Endodermal cell (in vitro differentiated cells): ENCODE data around the gene ULBP2. TPM values are rescaled to one million over a fixed set of nuclear protein-coding genes. Genes with fewer than 3 reads are reported as not detected.
A peak's percentile ranks its signal among the peaks of the same experiment; 100 is the strongest.

Source experiments
- DNase-seq: peaks from one replicate; pipeline ENCODE4 v3.0.0-alpha.2; 2017
- H3K27ac ChIP-seq: 2 replicates; pipeline ENCODE4 v1.5.1; 2013; ENCODE audit warnings: mild to moderate bottlenecking, low read depth, low read length, moderate library complexity
- H3K27me3 ChIP-seq: 2 replicates; pipeline ENCODE4 v1.6.1; 2013; ENCODE audit warnings: mild to moderate bottlenecking, low read length, moderate library complexity; ENCODE audit not compliant: insufficient read depth, control insufficient read depth, poor library complexity, severe bottlenecking
- H3K36me3 ChIP-seq: 2 replicates; pipeline ENCODE4 v1.7.0; 2013; ENCODE audit warnings: mild to moderate bottlenecking, low read length, moderate library complexity; ENCODE audit not compliant: control insufficient read depth, insufficient read depth
- H3K4me1 ChIP-seq: one replicate; pipeline ENCODE4 v1.7.0; 2013; ENCODE audit warnings: low read length; ENCODE audit not compliant: control insufficient read depth, insufficient read depth
- H3K4me3 ChIP-seq: 2 replicates; pipeline ENCODE4 v1.5.1; 2013; ENCODE audit warnings: mild to moderate bottlenecking, low read length, moderate library complexity
- H3K9ac ChIP-seq: 2 replicates; pipeline ENCODE4 v1.6.1; 2013; ENCODE audit warnings: mild to moderate bottlenecking, low read length, moderate library complexity; ENCODE audit not compliant: poor library complexity, severe bottlenecking; ENCODE audit errors: extremely low read depth
- H3K9me3 ChIP-seq: 2 replicates; pipeline ENCODE4 v1.6.1; 2013; ENCODE audit warnings: mild to moderate bottlenecking, low read length, moderate library complexity; ENCODE audit not compliant: control insufficient read depth
- H3K27ac Mint-ChIP-seq: 2 replicates; pipeline ENCODE4 v1.8.0; 2020; ENCODE audit warnings: mixed read lengths
- H3K27me3 Mint-ChIP-seq: 2 replicates; pipeline ENCODE4 v1.8.0; 2021; ENCODE audit warnings: mild to moderate bottlenecking, mixed read lengths; ENCODE audit not compliant: insufficient read depth
- H3K36me3 Mint-ChIP-seq: 2 replicates; pipeline ENCODE4 v1.8.0; 2020; ENCODE audit warnings: low read depth, mixed read lengths
- H3K4me1 Mint-ChIP-seq: 2 replicates; pipeline ENCODE4 v1.8.0; 2020; ENCODE audit warnings: mixed read lengths
- H3K4me3 Mint-ChIP-seq: 2 replicates; pipeline ENCODE4 v1.8.0; 2020; ENCODE audit warnings: mild to moderate bottlenecking, moderate library complexity, mixed read lengths
- H3K9me3 Mint-ChIP-seq: 2 replicates; pipeline ENCODE4 v1.8.0; 2020; ENCODE audit warnings: mild to moderate bottlenecking, mixed read lengths
- WGBS, 2 experiments: methylation state at CpG; one replicate each; pipeline versions ENCODE4 v1.1.5 to v1.1.7; 2013; ENCODE audit warnings: missing lambda C conversion rate in 2 of 2, mixed read lengths in 1 of 2; ENCODE audit not compliant: insufficient coverage in 1 of 2, insufficient read length in 1 of 2; 5-methylcytosine and 5-hydroxymethylcytosine counted together
- total RNA-seq, 2 donors: library from RNA; stranded (reverse); fragmentation: NEBNext Ultra II Directional in 1 of 2; extraction: Animal tissue kit (Norgen Biotek cat#: 25700) in 1 of 2; gene quantifications; 2 replicates in 1 of 2; 3 replicates in 1 of 2; pipeline ENCODE4 v1.2.1, GENCODE V29; 2021
- TF ChIP-seq, protein P1 (sequence below): fragments of 200-600 bp; sonication (generic); conservative IDR thresholded peaks from 2 replicates; pipeline ENCODE4 v1.5.0; 2021; ENCODE audit warnings: antibody characterized with exemption, mild to moderate bottlenecking

ULBP2 gene
- total RNA-seq, 2 donors from 2014 or later = 0.20 TPM; not detected in 1

- Histone ChIP-seq H3K4me3 (no peak overlapping the region), H3K4me1 (no peaks in the 10 kb centered on the region), H3K9me3 (no peaks in the 10 kb centered on the region), H3K36me3 (no peaks in the 10 kb centered on the region), H3K27ac (no peak overlapping the region), H3K27me3 (peaks cover 6% of the 10 kb centered on the region), H3K9ac (no peak overlapping the region)
- Mint-ChIP-seq H3K4me1 (peaks cover 9% of the 10 kb centered on the region), H3K9me3 (peaks cover 26% of the 10 kb centered on the region), H3K4me3 (no peak overlapping the region), H3K27ac (no peak overlapping the region), H3K27me3 (peaks cover 25% of the 10 kb centered on the region), H3K36me3 (no peaks in the 10 kb centered on the region)
- peak; percentile 24 for DNase-seq
- 90 to 98% methylated on average over 6 to 13 of the region's 13 CpGs for WGBS, 2 experiments
- TF ChIP-seq, protein P1, sequence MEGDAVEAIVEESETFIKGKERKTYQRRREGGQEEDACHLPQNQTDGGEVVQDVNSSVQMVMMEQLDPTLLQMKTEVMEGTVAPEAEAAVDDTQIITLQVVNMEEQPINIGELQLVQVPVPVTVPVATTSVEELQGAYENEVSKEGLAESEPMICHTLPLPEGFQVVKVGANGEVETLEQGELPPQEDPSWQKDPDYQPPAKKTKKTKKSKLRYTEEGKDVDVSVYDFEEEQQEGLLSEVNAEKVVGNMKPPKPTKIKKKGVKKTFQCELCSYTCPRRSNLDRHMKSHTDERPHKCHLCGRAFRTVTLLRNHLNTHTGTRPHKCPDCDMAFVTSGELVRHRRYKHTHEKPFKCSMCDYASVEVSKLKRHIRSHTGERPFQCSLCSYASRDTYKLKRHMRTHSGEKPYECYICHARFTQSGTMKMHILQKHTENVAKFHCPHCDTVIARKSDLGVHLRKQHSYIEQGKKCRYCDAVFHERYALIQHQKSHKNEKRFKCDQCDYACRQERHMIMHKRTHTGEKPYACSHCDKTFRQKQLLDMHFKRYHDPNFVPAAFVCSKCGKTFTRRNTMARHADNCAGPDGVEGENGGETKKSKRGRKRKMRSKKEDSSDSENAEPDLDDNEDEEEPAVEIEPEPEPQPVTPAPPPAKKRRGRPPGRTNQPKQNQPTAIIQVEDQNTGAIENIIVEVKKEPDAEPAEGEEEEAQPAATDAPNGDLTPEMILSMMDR = no peak
Measured at GRCh38 chr6:149904661-149905370, 37.0 kb upstream of the ULBP2 start.

GRCh38 chr6:149905371-149905910 lies 36.4 kb upstream of the ULBP2 start:
- Histone ChIP-seq H3K4me3 (no peak overlapping the region), H3K27ac (no peak overlapping the region), H3K36me3 (no peaks in the 10 kb centered on the region), H3K4me1 (no peaks in the 10 kb centered on the region), H3K27me3 (peaks cover 6% of the 10 kb centered on the region), H3K9me3 (no peaks in the 10 kb centered on the region), H3K9ac (no peak overlapping the region)
- Mint-ChIP-seq H3K9me3 (peaks cover 31% of the 10 kb centered on the region), H3K4me1 (peaks cover 9% of the 10 kb centered on the region), H3K36me3 (no peaks in the 10 kb centered on the region), H3K27ac (no peak overlapping the region), H3K27me3 (peaks cover 26% of the 10 kb centered on the region), H3K4me3 (no peak overlapping the region)
- peak; percentile 9 for DNase-seq
- TF ChIP-seq, protein P1 = no peak
- 92 to 97% methylated on average over 9 to 18 of the region's 18 CpGs for WGBS, 2 experiments

DNA sequence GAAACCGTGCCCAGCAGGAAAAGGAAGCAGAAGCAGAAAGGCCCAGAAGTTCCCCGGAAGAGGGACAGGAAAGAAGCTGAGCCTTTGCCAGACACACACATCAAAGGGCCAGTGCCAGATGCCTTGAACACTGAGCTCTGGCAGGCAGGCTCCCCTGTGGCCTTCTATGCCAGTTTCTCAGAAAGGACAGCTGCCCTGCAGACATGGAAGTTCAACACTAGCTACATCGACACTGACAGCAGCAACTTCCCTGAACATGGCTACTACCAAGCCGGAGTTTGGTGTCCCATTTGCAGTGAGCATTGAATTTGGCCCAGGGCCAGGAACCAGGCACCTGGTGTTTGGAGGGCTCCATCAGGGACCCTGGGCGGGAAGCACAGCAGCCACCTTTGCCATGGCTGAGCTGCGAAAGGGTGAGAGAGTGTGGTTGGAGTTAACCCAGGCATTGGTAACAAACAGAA lies 35.9 kb upstream of the ULBP2 start:
- no peak overlapping the region for H3K4me3 ChIP-seq
- H3K36me3 ChIP-seq = no peaks in the 10 kb centered on the region
- no peaks in the 10 kb centered on the region for H3K9me3 ChIP-seq
- H3K27me3 ChIP-seq = peaks cover 6% of the 10 kb centered on the region
- Mint-ChIP-seq H3K4me3 (no peak overlapping the region), H3K4me1 (peaks cover 9% of the 10 kb centered on the region), H3K9me3 (peaks cover 36% of the 10 kb centered on the region), H3K36me3 (no peaks in the 10 kb centered on the region), H3K27ac (no peak overlapping the region), H3K27me3 (peaks cover 29% of the 10 kb centered on the region)
- peak; percentile 17 for DNase-seq
- 88 to 94% methylated on average over 5 to 6 of the region's 6 CpGs for WGBS, 2 experiments
- no peak overlapping the region for H3K9ac ChIP-seq
- no peaks in the 10 kb centered on the region for H3K4me1 ChIP-seq
- no peak overlapping the region for H3K27ac ChIP-seq
- TF ChIP-seq, protein P1 = no peak
